ENCODE measurements around the gene GJA3.

Gene GJA3

DNA sequence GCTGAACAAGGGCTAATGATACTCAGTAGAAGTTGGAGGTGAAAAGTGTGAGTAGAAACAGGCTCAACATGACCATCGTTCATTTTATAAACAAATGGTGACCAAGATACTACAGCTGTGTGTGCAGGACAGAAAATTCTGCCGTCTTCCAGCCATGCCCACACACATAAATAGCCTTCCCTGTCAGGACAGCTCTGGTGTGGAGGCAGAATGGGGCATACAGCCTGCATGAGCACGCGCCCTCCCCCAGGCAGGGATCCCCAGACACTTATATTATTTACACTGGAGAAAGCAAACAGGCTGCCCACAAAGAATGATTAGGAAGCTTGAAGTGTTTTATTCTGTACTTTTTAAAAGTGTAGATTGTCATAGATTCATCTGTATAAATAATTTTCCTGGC, 20.4 kb downstream of the GJA3 start:
- Histone ChIP-seq H3K79me2 (ENCODE audit: insufficient read depth, low read length) (no peaks in the 10 kb centered on the region), H4K20me1 (ENCODE audit: insufficient read depth, low read length) (no peaks in the 10 kb centered on the region), H3K4me3 (ENCODE audit: low read depth in 1 of 2, low read length in 2 of 2) (no peak overlapping the region), H3K4me2 (ENCODE audit: insufficient read depth, low read length) (no peak overlapping the region), H3K27ac (ENCODE audit: low read length) (no peak overlapping the region), H3K9ac (ENCODE audit: low read depth, low read length) (no peak overlapping the region), H2AFZ (ENCODE audit: low read depth, low read length) (no peak overlapping the region), H3K4me1 (ENCODE audit: insufficient read depth, low read length) (no peaks in the 10 kb centered on the region), H3K36me3 (ENCODE audit: insufficient read depth, low read length) (no peaks in the 10 kb centered on the region), H3K9me3 (ENCODE audit: insufficient read depth, low read length, severe bottlenecking) (no peaks in the 10 kb centered on the region), H3K27me3 (ENCODE audit: insufficient read depth, low read length, poor library complexity) (peaks cover 4% of the 10 kb centered on the region)
- DNase-seq (no peak), ATAC-seq (ENCODE audit: insufficient read depth, low read depth) (no peak)
- no peak for TF ChIP-seq EZH2 (IDR thresholded peaks at IDR 0.05; ENCODE audit: borderline replicate concordance, low read depth, low read length, severe bottlenecking)
- TF ChIP-seq, protein P1, sequence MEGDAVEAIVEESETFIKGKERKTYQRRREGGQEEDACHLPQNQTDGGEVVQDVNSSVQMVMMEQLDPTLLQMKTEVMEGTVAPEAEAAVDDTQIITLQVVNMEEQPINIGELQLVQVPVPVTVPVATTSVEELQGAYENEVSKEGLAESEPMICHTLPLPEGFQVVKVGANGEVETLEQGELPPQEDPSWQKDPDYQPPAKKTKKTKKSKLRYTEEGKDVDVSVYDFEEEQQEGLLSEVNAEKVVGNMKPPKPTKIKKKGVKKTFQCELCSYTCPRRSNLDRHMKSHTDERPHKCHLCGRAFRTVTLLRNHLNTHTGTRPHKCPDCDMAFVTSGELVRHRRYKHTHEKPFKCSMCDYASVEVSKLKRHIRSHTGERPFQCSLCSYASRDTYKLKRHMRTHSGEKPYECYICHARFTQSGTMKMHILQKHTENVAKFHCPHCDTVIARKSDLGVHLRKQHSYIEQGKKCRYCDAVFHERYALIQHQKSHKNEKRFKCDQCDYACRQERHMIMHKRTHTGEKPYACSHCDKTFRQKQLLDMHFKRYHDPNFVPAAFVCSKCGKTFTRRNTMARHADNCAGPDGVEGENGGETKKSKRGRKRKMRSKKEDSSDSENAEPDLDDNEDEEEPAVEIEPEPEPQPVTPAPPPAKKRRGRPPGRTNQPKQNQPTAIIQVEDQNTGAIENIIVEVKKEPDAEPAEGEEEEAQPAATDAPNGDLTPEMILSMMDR (IDR thresholded peaks at IDR 0.05; ENCODE audit: borderline replicate concordance, extremely low read depth, low read length, poor library complexity, severe bottlenecking), result no peak

DNA sequence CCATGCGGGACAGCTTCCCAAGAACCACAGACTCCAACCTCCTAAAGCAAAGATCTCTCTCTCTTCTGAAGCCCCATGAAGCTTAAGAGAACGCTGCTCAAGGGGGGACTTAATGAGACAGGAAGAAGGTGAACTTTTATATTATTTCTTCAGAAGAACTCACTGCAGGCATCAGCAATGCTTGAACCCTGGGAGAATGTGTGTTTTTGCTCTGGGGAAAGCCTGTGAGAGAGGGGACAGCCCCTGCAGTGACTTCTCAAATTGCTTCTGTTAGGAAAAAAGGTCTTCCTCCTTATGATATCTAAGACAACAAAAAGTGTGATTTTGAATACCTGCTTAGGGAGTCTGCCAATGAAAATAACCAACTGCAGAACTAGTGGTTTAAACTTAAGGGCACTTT, 23.0 kb downstream of the GJA3 start:
- no peak overlapping the region for H3K4me2 ChIP-seq (ENCODE audit: insufficient read depth, low read length)
- peaks cover 4% of the 10 kb centered on the region for H3K27me3 ChIP-seq (ENCODE audit: insufficient read depth, low read length, poor library complexity)
- H3K79me2 ChIP-seq (ENCODE audit: insufficient read depth, low read length), result no peaks in the 10 kb centered on the region
- no peak for TF ChIP-seq EZH2 (IDR thresholded peaks at IDR 0.05; ENCODE audit: borderline replicate concordance, low read depth, low read length, severe bottlenecking)
- TF ChIP-seq, protein P1 (IDR thresholded peaks at IDR 0.05; ENCODE audit: borderline replicate concordance, extremely low read depth, low read length, poor library complexity, severe bottlenecking), result no peak
- H2AFZ ChIP-seq (ENCODE audit: low read depth, low read length), result no peak overlapping the region
- no peak overlapping the region for H3K27ac ChIP-seq (ENCODE audit: low read length)
- H3K4me1 ChIP-seq (ENCODE audit: insufficient read depth, low read length), result no peaks in the 10 kb centered on the region
- H3K4me3 ChIP-seq (ENCODE audit: low read depth in 1 of 2, low read length in 2 of 2), result no peak overlapping the region
- no peak overlapping the region for H3K9ac ChIP-seq (ENCODE audit: low read depth, low read length)
- no peaks in the 10 kb centered on the region for H4K20me1 ChIP-seq (ENCODE audit: insufficient read depth, low read length)
- H3K9me3 ChIP-seq (ENCODE audit: insufficient read depth, low read length, severe bottlenecking), result no peaks in the 10 kb centered on the region
- H3K36me3 ChIP-seq (ENCODE audit: insufficient read depth, low read length), result no peaks in the 10 kb centered on the region
- ATAC-seq (ENCODE audit: insufficient read depth, low read depth) (no peak), DNase-seq (no peak)

DNA sequence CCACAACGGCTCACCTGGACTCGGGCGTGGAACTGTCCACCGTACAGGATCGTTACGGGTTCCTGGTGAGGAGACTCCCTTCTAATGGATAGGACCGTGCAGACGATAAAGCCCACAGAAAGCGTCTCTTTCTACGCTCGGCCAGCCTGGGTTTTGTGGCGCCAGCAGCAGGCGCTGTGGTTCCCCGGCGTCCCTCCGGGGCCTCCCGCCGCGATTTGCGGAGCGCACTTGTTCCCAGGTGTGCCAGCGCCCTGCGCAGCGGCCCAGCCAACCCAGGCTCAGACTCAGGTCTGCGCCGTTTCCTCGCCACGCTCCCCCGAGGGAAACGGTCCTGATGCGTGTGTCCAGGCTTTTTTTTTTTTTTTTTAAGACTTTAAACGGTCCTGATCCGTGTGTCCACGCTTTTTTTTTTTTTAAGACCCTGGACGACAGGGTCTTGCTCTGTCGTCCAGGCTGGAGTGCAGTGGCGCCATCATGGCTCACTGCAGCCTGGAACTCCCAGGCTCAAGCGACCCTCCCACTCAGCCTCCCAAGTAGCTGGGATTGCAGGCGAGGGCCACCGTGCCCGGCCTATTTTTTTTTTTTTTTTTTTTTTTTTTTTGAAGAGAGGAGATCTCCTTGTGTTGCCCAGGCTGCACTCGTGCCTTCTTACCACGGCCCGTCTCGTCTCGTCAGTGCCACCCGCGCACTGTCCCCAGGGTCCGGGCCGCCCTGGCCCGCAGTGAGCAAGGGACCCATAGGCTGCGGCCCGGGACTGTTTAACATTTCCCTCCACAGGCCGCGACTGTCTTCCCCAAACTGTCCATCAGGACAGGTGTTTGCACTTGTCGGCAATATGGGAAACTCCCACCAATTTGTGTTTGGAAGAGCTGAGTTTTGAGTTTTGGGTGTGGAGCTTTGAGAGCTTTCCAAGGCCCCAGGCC, 23.8 kb downstream of the GJA3 start:
- no peaks in the 10 kb centered on the region for H3K4me1 ChIP-seq (ENCODE audit: insufficient read depth, low read length)
- no peaks in the 10 kb centered on the region for H3K36me3 ChIP-seq (ENCODE audit: insufficient read depth, low read length)
- H4K20me1 ChIP-seq (ENCODE audit: insufficient read depth, low read length), result no peaks in the 10 kb centered on the region
- DNase-seq (no peak), ATAC-seq (ENCODE audit: insufficient read depth, low read depth) (no peak)
- no peak overlapping the region for H3K27ac ChIP-seq (ENCODE audit: low read length)
- H3K79me2 ChIP-seq (ENCODE audit: insufficient read depth, low read length), result no peaks in the 10 kb centered on the region
- H3K9ac ChIP-seq (ENCODE audit: low read depth, low read length), result no peak overlapping the region
- H3K27me3 ChIP-seq (ENCODE audit: insufficient read depth, low read length, poor library complexity), result peaks cover 4% of the 10 kb centered on the region
- H2AFZ ChIP-seq (ENCODE audit: low read depth, low read length), result no peak overlapping the region; the same call in 1 of the 2 replicates
- H3K4me2 ChIP-seq (ENCODE audit: insufficient read depth, low read length), result no peak overlapping the region
- H3K9me3 ChIP-seq (ENCODE audit: insufficient read depth, low read length, severe bottlenecking), result no peaks in the 10 kb centered on the region
- TF ChIP-seq, protein P1 (IDR thresholded peaks at IDR 0.05; ENCODE audit: borderline replicate concordance, extremely low read depth, low read length, poor library complexity, severe bottlenecking), result no peak
- no peak overlapping the region for H3K4me3 ChIP-seq (ENCODE audit: low read depth in 1 of 2, low read length in 2 of 2)
